ENCODE results near the gene XPNPEP3. TPM values are rescaled to one million over a fixed set of nuclear protein-coding genes. Genes with fewer than 3 reads are reported as not detected.
A peak's percentile ranks its signal among the peaks of the same experiment; 100 is the strongest.

The XPNPEP3 gene
- total and polyA plus RNA-seq, 2 donors (not counting 3 experiments of a cell fraction or from before 2014, with no cell fraction given), result 12.3 to 21.2 TPM

DNA sequence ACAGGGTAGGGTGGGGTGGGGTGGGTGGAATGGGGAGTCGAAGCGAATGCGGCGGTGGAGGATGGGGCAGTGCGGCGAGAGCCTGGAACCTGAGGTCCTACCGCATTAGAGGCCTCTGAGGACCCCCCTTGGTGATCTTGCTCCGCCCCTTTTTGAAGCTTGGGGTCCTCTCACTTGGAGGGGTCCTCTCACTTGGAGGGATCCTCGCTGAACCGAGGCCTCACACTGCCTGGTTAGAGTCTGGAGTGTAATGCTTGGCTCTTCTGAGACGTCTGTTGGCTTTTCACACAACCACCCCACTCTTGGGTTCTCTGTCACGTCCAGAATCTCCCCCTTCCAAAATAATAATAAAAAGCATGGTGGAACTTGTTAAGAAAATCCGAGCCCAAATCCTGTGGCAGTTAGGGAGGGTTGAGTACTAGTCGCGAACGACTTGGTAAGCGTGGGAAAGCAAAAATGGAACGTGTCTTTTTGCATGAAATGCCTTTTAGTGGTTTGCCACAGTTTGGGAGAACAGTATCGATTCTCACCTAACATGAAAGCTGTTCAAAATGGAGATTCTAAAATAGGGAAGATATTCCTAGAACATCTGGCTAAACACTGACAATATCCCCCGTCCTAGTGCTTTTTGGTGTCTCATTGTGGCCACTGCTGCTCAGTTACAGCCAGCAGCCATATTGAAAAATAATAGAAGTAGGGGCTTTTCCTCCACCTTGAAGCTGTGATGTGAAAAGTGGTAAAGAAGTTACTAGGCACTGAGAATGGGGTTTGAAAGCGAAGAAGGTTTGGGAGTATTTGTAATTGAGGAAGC, 95.1 kb downstream of the XPNPEP3 start:
- DNase-seq (ENCODE audit: low read depth, low spot score) (no peak), FAIRE-seq (no peak)
- Histone ChIP-seq H3K9me1 (replicated peaks; ENCODE audit: control insufficient read depth, extremely low read depth, insufficient read depth, low read length) (no peaks in the 10 kb centered on the region), H2AFZ (ENCODE audit: low read depth, low read length) (peak overlapping the region; percentile 76), H3K79me2 (ENCODE audit: control insufficient read depth, insufficient read depth, low read length) (peaks cover 43% of the 10 kb centered on the region), H3K27ac (ENCODE audit: insufficient read depth, low read depth, low read length) (peak overlapping the region; percentile 98), H3K27me3 (ENCODE audit: control insufficient read depth in 2 of 2, insufficient read depth in 2 of 2, low read length in 2 of 2) (no peaks in the 10 kb centered on the region), H3K4me1 (ENCODE audit: control insufficient read depth, extremely low read depth, insufficient read depth, low read length) (peaks cover 19% of the 10 kb centered on the region), H4K20me1 (replicated peaks; ENCODE audit: control insufficient read depth, extremely low read depth, insufficient read depth, low read length) (no peaks in the 10 kb centered on the region), H3K4me3 (replicated peaks in 1 of 3; ENCODE audit: insufficient read depth in 1 of 3, low read depth in 1 of 3, low read length in 3 of 3) (peak overlapping the region; percentile 84 to 100 (median 100)), H3K9me3 (replicated peaks; ENCODE audit: control insufficient read depth, insufficient read depth, low read length) (no peaks in the 10 kb centered on the region), H3K4me2 (ENCODE audit: insufficient read depth, low read length) (peak overlapping the region; percentile 100), H3K36me3 (ENCODE audit: control insufficient read depth in 2 of 2, extremely low read depth in 1 of 2, insufficient read depth in 2 of 2, low read length in 2 of 2) (peaks cover 3 to 12% of the 10 kb centered on the region in 2 experiments), H3K9ac (replicated peaks; ENCODE audit: extremely low read depth, insufficient read depth, low read length) (peak overlapping the region; percentile 99)
- TF ChIP-seq, protein P1, sequence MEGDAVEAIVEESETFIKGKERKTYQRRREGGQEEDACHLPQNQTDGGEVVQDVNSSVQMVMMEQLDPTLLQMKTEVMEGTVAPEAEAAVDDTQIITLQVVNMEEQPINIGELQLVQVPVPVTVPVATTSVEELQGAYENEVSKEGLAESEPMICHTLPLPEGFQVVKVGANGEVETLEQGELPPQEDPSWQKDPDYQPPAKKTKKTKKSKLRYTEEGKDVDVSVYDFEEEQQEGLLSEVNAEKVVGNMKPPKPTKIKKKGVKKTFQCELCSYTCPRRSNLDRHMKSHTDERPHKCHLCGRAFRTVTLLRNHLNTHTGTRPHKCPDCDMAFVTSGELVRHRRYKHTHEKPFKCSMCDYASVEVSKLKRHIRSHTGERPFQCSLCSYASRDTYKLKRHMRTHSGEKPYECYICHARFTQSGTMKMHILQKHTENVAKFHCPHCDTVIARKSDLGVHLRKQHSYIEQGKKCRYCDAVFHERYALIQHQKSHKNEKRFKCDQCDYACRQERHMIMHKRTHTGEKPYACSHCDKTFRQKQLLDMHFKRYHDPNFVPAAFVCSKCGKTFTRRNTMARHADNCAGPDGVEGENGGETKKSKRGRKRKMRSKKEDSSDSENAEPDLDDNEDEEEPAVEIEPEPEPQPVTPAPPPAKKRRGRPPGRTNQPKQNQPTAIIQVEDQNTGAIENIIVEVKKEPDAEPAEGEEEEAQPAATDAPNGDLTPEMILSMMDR (IDR thresholded peaks at IDR 0.05; ENCODE audit: extremely low read depth in 1 of 2, insufficient read depth in 1 of 2, low read depth in 1 of 2, low read length in 2 of 2), result no peak
- TF ChIP-seq POLR2A (IDR thresholded peaks at IDR 0.05; ENCODE audit: low read depth, low read length) (peak; percentile 6), MYC (IDR thresholded peaks at IDR 0.05; ENCODE audit: low read depth, low read length) (no peak)
- POLR2A ChIA-PET, result interaction anchor here (0.6 to 1.6 kb wide), 8 partner anchors 8 to 145 kb away, joined by 3 to 9 read pairs (median 4); partner anchors contain the start of gene EP300
- TSS peak; percentile 48 for BruUV-seq (replicated peaks)
- dilution Hi-C loops (cut with MboI; ENCODE audit: extremely low pct_ligation_motif_present, low sequenced_read_pairs), result no loop called here
- CTCF ChIA-PET, result interaction anchor here (0.6 to 3.8 kb wide), 7 partner anchors 16 to 474 kb away, joined by 3 to 39 read pairs (median 3); no protein-coding TSS in a partner anchor
- intact Hi-C loops (cut with micrococcal nuclease), result loop anchor here (1.0 to 5.0 kb wide), 4 partner anchors 96 to 429 kb away; partner anchors contain the start of genes ST13 and TEF

DNA sequence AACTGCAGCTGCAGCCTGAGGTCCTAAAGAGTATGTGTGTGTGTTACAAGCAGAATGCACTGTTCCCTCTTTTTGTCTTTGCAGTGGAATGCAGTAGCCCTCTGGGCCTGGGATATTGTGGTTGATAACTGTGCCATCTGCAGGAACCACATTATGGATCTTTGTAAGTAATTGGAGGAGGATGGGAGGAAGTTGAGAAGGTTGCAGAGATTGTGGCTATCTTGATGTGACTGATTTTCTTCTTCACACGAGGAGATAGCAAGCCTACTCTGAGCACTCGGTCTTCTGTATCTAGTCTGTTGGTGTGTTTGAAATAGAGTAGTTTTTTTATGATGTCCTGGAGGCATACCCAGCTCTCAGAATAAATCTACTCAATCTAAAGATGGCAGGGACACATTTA, 96.5 kb downstream of the XPNPEP3 start:
- no TSS peak for BruUV-seq (replicated peaks)

More for the DNA sequence above, 96.5 kb downstream of the XPNPEP3 start:
- ChIA-PET CTCF (interaction anchor here (3.8 kb wide), 1 partner anchor 31 kb away, joined by 39 read pairs; no protein-coding TSS in a partner anchor), POLR2A (no interaction called here)
- H3K27ac ChIP-seq (ENCODE audit: insufficient read depth, low read depth, low read length), result no peak overlapping the region
- dilution Hi-C loops (cut with MboI; ENCODE audit: extremely low pct_ligation_motif_present, low sequenced_read_pairs), result no loop called here
- DNase-seq (ENCODE audit: low read depth, low spot score) (no peak), FAIRE-seq (no peak)
- H3K4me2 ChIP-seq (ENCODE audit: insufficient read depth, low read length), result peak overlapping the region; percentile 22
- TF ChIP-seq GATA2 (IDR thresholded peaks at IDR 0.05; ENCODE audit: insufficient read depth, insufficient read length, low read depth, low read length) (no peak), EZH2 (IDR thresholded peaks at IDR 0.05; ENCODE audit: borderline replicate concordance, low read depth, low read length, severe bottlenecking) (no peak), JUN (IDR thresholded peaks at IDR 0.05; ENCODE audit: borderline replicate concordance, insufficient read depth, insufficient read length, low read depth) (no peak), POLR2A (IDR thresholded peaks at IDR 0.05; ENCODE audit: low read depth, low read length) (no peak), MYC (IDR thresholded peaks at IDR 0.05; ENCODE audit: low read depth, low read length) (no peak), FOS (IDR thresholded peaks at IDR 0.05; ENCODE audit: borderline replicate concordance, insufficient read depth, low read length) (no peak), POLR2AphosphoS5 (IDR thresholded peaks at IDR 0.05; ENCODE audit: insufficient read depth, low read depth, low read length) (no peak)
- TF ChIP-seq, protein P1 (IDR thresholded peaks at IDR 0.05; ENCODE audit: extremely low read depth in 1 of 2, insufficient read depth in 1 of 2, low read depth in 1 of 2, low read length in 2 of 2), result no peak
- TF ChIP-seq, protein P2, sequence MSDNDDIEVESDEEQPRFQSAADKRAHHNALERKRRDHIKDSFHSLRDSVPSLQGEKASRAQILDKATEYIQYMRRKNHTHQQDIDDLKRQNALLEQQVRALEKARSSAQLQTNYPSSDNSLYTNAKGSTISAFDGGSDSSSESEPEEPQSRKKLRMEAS (IDR thresholded peaks at IDR 0.05; ENCODE audit: insufficient read depth, insufficient read length), result no peak
- H3K4me3 ChIP-seq (replicated peaks in 1 of 3; ENCODE audit: insufficient read depth in 1 of 3, low read depth in 1 of 3, low read length in 3 of 3), result no peak overlapping the region
- no peaks in the 10 kb centered on the region for H3K9me3 ChIP-seq (replicated peaks; ENCODE audit: control insufficient read depth, insufficient read depth, low read length)
- peaks cover 55% of the 10 kb centered on the region for H3K79me2 ChIP-seq (ENCODE audit: control insufficient read depth, insufficient read depth, low read length)
- no peaks in the 10 kb centered on the region for H3K27me3 ChIP-seq (ENCODE audit: control insufficient read depth in 2 of 2, insufficient read depth in 2 of 2, low read length in 2 of 2)
- H3K36me3 ChIP-seq (ENCODE audit: control insufficient read depth in 2 of 2, extremely low read depth in 1 of 2, insufficient read depth in 2 of 2, low read length in 2 of 2), result peaks cover 3 to 12% of the 10 kb centered on the region in 2 experiments
- intact Hi-C loops (cut with micrococcal nuclease), result loop anchor here (5.0 kb wide), 1 partner anchor 229 kb away; no protein-coding TSS in a partner anchor
- H2AFZ ChIP-seq (ENCODE audit: low read depth, low read length), result no peak overlapping the region
- peaks cover 19% of the 10 kb centered on the region for H3K4me1 ChIP-seq (ENCODE audit: control insufficient read depth, extremely low read depth, insufficient read depth, low read length)
- H3K9me1 ChIP-seq (replicated peaks; ENCODE audit: control insufficient read depth, extremely low read depth, insufficient read depth, low read length), result no peaks in the 10 kb centered on the region
- no peaks in the 10 kb centered on the region for H4K20me1 ChIP-seq (replicated peaks; ENCODE audit: control insufficient read depth, extremely low read depth, insufficient read depth, low read length)
- no peak overlapping the region for H3K9ac ChIP-seq (replicated peaks; ENCODE audit: extremely low read depth, insufficient read depth, low read length)
